ENCODE measurements around the gene ETS2.

Gene ETS2

DNA sequence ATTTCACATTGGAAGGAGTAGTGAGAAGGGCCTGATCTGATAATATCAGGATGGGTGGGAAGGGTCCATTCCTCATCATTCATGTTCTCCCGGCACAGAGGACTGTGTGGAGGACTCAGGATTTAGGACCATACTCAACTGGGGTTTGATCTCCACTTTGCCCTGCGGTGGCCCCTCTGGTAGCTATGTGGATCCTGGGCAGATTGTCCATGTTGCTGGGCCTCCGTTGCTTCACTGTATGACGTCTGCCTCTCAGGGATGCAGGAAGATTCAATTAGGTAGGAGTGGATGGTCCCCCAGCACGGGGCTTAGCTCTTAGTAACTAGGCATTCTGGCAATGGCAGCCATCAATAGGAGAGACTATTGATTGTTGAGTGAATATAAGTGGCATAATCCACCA lies 2.3 kb downstream of the ETS2 start:
- TF ChIP-seq, protein P1, sequence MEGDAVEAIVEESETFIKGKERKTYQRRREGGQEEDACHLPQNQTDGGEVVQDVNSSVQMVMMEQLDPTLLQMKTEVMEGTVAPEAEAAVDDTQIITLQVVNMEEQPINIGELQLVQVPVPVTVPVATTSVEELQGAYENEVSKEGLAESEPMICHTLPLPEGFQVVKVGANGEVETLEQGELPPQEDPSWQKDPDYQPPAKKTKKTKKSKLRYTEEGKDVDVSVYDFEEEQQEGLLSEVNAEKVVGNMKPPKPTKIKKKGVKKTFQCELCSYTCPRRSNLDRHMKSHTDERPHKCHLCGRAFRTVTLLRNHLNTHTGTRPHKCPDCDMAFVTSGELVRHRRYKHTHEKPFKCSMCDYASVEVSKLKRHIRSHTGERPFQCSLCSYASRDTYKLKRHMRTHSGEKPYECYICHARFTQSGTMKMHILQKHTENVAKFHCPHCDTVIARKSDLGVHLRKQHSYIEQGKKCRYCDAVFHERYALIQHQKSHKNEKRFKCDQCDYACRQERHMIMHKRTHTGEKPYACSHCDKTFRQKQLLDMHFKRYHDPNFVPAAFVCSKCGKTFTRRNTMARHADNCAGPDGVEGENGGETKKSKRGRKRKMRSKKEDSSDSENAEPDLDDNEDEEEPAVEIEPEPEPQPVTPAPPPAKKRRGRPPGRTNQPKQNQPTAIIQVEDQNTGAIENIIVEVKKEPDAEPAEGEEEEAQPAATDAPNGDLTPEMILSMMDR (IDR thresholded peaks at IDR 0.05; ENCODE audit: low read depth, low read length): no peak
- TF ChIP-seq EZH2phosphoT487 (IDR thresholded peaks at IDR 0.05; ENCODE audit: low read depth): no peak
- Histone ChIP-seq H3K4me1 (ENCODE audit: low read length) (peaks cover 40% of the 10 kb centered on the region), H3K79me2 (ENCODE audit: low read length) (peaks cover 39% of the 10 kb centered on the region), H3K4me2 (ENCODE audit: low read length) (peak overlapping the region; percentile 94), H3K27me3 (ENCODE audit: low read depth, low read length) (no peaks in the 10 kb centered on the region), H3K36me3 (replicated peaks; ENCODE audit: low read depth, low read length) (peaks cover 49% of the 10 kb centered on the region), H4K20me1 (ENCODE audit: insufficient read depth, low read length) (peaks cover 27% of the 10 kb centered on the region), H3K9ac (ENCODE audit: low read length) (no peak overlapping the region), H3K27ac (ENCODE audit: low read length) (no peak overlapping the region), H2AFZ (ENCODE audit: low read depth, low read length) (no peak overlapping the region), H3K4me3 (ENCODE audit: low read length) (0 out of 2 replicates have a peak overlapping the region, but pooled peaks have one; percentile 94), H3K9me3 (ENCODE audit: insufficient read depth, low read length) (no peaks in the 10 kb centered on the region)

DNA sequence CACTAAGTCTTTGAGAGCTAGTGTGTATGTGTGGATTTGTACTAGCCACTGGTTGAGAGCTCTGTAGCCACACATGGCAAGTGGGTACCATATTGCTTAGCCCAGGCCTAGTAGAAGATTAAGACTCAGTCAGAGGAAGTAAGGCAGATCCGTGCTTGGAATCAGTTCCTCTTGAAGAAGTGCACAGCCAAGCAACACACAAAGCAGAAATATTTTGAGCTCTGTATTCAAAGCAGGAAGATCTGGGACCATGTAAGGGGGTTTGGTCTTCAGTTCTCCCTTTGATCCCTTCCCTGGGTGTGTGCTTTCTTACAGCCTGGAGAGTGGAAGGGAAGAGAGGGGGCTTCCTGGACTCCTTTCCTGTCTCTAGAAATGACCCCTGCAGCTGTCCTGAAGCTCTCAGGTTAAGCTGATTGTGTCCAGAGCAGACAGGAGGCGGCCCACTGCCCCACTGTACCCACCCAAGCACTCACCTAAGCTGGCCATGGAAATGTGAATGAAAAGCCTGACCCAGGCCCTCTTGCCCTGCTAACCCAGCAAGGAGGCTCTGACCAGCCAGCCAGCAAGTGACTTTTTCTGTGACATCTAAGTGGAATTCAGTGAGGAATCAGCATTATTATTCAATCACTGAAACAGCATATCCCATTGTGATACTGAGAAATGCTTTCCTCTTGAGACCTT lies 3.6 kb downstream of the ETS2 start:
- Histone ChIP-seq H2AFZ (ENCODE audit: low read depth, low read length) (no peak overlapping the region), H4K20me1 (ENCODE audit: insufficient read depth, low read length) (peaks cover 27% of the 10 kb centered on the region), H3K4me1 (ENCODE audit: low read length) (peaks cover 36% of the 10 kb centered on the region), H3K9ac (ENCODE audit: low read length) (no peak overlapping the region), H3K4me2 (ENCODE audit: low read length) (0 out of 2 replicates have a peak overlapping the region, but pooled peaks have one; percentile 12), H3K27ac (ENCODE audit: low read length) (no peak overlapping the region), H3K27me3 (ENCODE audit: low read depth, low read length) (no peaks in the 10 kb centered on the region), H3K36me3 (replicated peaks; ENCODE audit: low read depth, low read length) (peaks cover 59% of the 10 kb centered on the region), H3K4me3 (ENCODE audit: low read length) (no peak overlapping the region), H3K9me3 (ENCODE audit: insufficient read depth, low read length) (no peaks in the 10 kb centered on the region), H3K79me2 (ENCODE audit: low read length) (peaks cover 39% of the 10 kb centered on the region)
- TF ChIP-seq, protein P1 (IDR thresholded peaks at IDR 0.05; ENCODE audit: low read depth, low read length): no peak
- TF ChIP-seq EZH2phosphoT487 (IDR thresholded peaks at IDR 0.05; ENCODE audit: low read depth): no peak

DNA sequence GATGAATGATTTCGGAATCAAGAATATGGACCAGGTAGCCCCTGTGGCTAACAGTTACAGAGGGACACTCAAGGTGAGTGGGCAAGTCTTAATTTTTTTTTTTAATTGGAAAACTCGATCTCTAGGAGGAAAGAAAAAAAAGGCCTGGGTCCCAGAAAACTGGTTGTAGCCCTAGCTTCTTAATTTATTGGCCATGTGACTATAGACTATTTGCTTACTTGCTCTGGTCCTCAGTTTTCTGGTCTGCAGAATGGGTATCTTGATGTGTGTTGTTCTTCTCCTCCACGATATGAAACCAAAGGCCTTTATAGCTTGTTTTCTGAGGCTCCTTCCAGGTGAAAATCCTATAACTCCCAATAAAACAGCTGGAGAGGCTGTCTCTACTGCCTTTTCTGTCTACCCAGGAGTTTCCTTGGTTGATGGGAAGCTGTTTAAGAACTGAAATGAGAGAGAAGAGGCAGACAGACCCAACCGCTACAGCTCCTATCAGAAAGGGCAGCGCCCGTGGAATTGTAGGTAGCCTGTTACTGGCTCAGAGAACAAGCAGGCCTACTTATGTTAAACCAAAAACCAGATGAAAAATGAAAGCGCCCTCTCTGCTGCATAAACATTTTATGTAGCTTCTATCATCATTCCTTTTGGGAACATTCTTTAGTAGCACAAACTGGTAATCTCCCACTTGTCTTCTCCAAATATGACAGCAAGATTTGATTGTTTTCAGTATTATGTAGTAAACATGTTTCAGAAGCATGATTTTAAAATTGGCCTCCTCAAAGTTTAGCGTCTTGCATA lies 4.5 kb downstream of the ETS2 start:
- Histone ChIP-seq H3K4me3 (ENCODE audit: low read length) (no peak overlapping the region), H3K4me1 (ENCODE audit: low read length) (peaks cover 27% of the 10 kb centered on the region), H3K27ac (ENCODE audit: low read length) (no peak overlapping the region), H3K36me3 (replicated peaks; ENCODE audit: low read depth, low read length) (peaks cover 68% of the 10 kb centered on the region), H4K20me1 (ENCODE audit: insufficient read depth, low read length) (peaks cover 27% of the 10 kb centered on the region), H3K79me2 (ENCODE audit: low read length) (peaks cover 39% of the 10 kb centered on the region), H2AFZ (ENCODE audit: low read depth, low read length) (no peak overlapping the region), H3K9me3 (ENCODE audit: insufficient read depth, low read length) (no peaks in the 10 kb centered on the region), H3K9ac (ENCODE audit: low read length) (no peak overlapping the region), H3K27me3 (ENCODE audit: low read depth, low read length) (no peaks in the 10 kb centered on the region), H3K4me2 (ENCODE audit: low read length) (no peak overlapping the region)
- TF ChIP-seq, protein P1 (IDR thresholded peaks at IDR 0.05; ENCODE audit: low read depth, low read length): no peak
- no peak for TF ChIP-seq EZH2phosphoT487 (IDR thresholded peaks at IDR 0.05; ENCODE audit: low read depth)

DNA sequence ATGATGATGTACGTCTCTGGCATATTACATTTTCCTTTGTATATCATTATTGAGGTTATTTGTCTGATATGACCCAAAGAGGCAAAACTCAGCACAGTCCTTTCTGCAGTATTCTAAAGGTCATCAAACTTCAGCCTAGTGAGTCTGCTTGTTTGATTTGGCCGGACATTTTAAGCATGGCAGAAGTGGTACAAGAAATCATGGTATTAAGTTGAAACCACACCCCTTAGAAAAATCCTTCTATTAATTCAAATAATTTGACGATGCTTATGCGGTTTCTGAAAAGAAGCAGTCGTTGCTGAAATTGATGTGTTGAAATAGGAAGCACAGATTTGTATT lies 5.1 kb downstream of the ETS2 start:
- Histone ChIP-seq H3K4me2 (ENCODE audit: low read length) (no peak overlapping the region), H3K27ac (ENCODE audit: low read length) (no peak overlapping the region), H3K4me3 (ENCODE audit: low read length) (no peak overlapping the region), H3K27me3 (ENCODE audit: low read depth, low read length) (no peaks in the 10 kb centered on the region), H3K9ac (ENCODE audit: low read length) (no peak overlapping the region), H3K79me2 (ENCODE audit: low read length) (peaks cover 39% of the 10 kb centered on the region), H3K9me3 (ENCODE audit: insufficient read depth, low read length) (no peaks in the 10 kb centered on the region), H4K20me1 (ENCODE audit: insufficient read depth, low read length) (peaks cover 27% of the 10 kb centered on the region), H3K36me3 (replicated peaks; ENCODE audit: low read depth, low read length) (peaks cover 70% of the 10 kb centered on the region), H3K4me1 (ENCODE audit: low read length) (peaks cover 26% of the 10 kb centered on the region), H2AFZ (ENCODE audit: low read depth, low read length) (no peak overlapping the region)
- TF ChIP-seq, protein P1 (IDR thresholded peaks at IDR 0.05; ENCODE audit: low read depth, low read length): no peak
- TF ChIP-seq EZH2phosphoT487 (IDR thresholded peaks at IDR 0.05; ENCODE audit: low read depth): no peak
